ENCODE measurements around the gene RPS6KB1. TPM values are rescaled to one million over a fixed set of nuclear protein-coding genes. Genes with fewer than 3 reads are reported as not detected.

RPS6KB1 gene
- total and polyA plus RNA-seq, 9 of the 15 experiments (the other 6 are each of a cell fraction or from before 2014, with no cell fraction given) = 8.8 to 60.7 (median 35.1) TPM

- TF ChIP-seq CHD7 (IDR thresholded peaks at IDR 0.05; ENCODE audit: low read depth, low read length) (no peak), SETDB1 (IDR thresholded peaks at IDR 0.05; ENCODE audit: low read length) (no peak), GABPA (tag; conservative IDR thresholded peaks at IDR 0.05; ENCODE audit: low read depth) (no peak), RBM22 (IDR thresholded peaks at IDR 0.05; ENCODE audit: low read depth, low read length, poor library complexity, severe bottlenecking) (peak; percentile 55), VEZF1 (CRISPR knock-in tag; IDR thresholded peaks at IDR 0.05) (no peak), THRA (IDR thresholded peaks at IDR 0.05) (peak; percentile 73), PHF20 (IDR thresholded peaks at IDR 0.05; ENCODE audit: partially characterized antibody) (no peak), ZNF263 (CRISPR knock-in tag; IDR thresholded peaks at IDR 0.05; ENCODE audit: borderline replicate concordance) (no peak), POU5F1 (IDR thresholded peaks at IDR 0.05; ENCODE audit: borderline replicate concordance, low read depth, low read length, partially characterized antibody) (no peak)
Observed at GRCh38 chr17:59845595-59846393, 47.1 kb upstream of the RPS6KB1 start (continued).
